OCI-LY7 (cell line): ENCODE results near the gene SND1. TPM values are rescaled to one million over a fixed set of nuclear protein-coding genes. Genes with fewer than 3 reads are reported as not detected.

Experiments used
- BruUV-seq: library from RNA; stranded (reverse); fragments of 400-500 nt; replicated peaks from 2 replicates; lab custom pipeline; 2021; lab: Mats Ljungman, UMichigan
- CTCF ChIA-PET: fragments of 300-600 bp; sonication (Branson Sonifier 250); formaldehyde crosslinking; loops from one replicate; lab custom pipeline; 2022; ENCODE audit warnings: antibody characterized with exemption; ENCODE audit not compliant: unreplicated experiment; lab: Charles Lee
- POLR2A ChIA-PET: fragments of 300-600 bp; sonication (Branson Sonifier 250); formaldehyde crosslinking; loops from one replicate; lab custom pipeline; 2022; ENCODE audit warnings: antibody characterized with exemption; lab: Charles Lee
- DNase-seq: peaks from one replicate; pipeline ENCODE4 v3.0.0-alpha.2; 2015; ENCODE audit warnings: low spot score
- H2AFZ ChIP-seq: fragments of 200-600 bp; sonication (generic), shearing (Covaris generic); 2 replicates; pipeline ENCODE4 v1.6.1; 2014; ENCODE audit warnings: mild to moderate bottlenecking, antibody characterized with exemption, low read length, moderate library complexity
- H3K27ac ChIP-seq: fragments of 200-600 bp; sonication (generic); 2 replicates; pipeline ENCODE4 v1.5.1; 2014; ENCODE audit warnings: mixed run types, low read depth, mild to moderate bottlenecking, moderate library complexity, low read length, inconsistent platforms; ENCODE audit not compliant: poor library complexity, severe bottlenecking
- H3K36me3 ChIP-seq: fragments of 200-600 bp; sonication (generic); 2 replicates; pipeline ENCODE4 v1.6.1; 2014; ENCODE audit warnings: mild to moderate bottlenecking, antibody characterized with exemption, low read length, moderate library complexity, mixed read lengths; ENCODE audit not compliant: insufficient read depth
- H3K4me1 ChIP-seq: fragments of 200-600 bp; sonication (generic); 2 replicates; pipeline ENCODE4 v1.5.1; 2014; ENCODE audit warnings: mild to moderate bottlenecking, low read length; ENCODE audit not compliant: insufficient read depth, poor library complexity, severe bottlenecking
- H3K4me2 ChIP-seq: fragments of 200-600 bp; sonication (generic); 2 replicates; pipeline ENCODE4 v1.6.1; 2014; ENCODE audit warnings: mild to moderate bottlenecking, low read length
- H3K4me3 ChIP-seq: fragments of 200-600 bp; sonication (generic); 2 replicates; pipeline ENCODE4 v1.5.1; 2014; ENCODE audit warnings: mild to moderate bottlenecking, low read depth, low read length; ENCODE audit not compliant: poor library complexity, severe bottlenecking
- H3K79me2 ChIP-seq: fragments of 200-600 bp; sonication (generic); 2 replicates; pipeline ENCODE4 v1.6.1; 2016; ENCODE audit warnings: low read depth, mild to moderate bottlenecking, low read length, moderate library complexity, mixed read lengths; ENCODE audit not compliant: insufficient read depth
- H3K9me2 ChIP-seq: fragments of 200-600 bp; sonication (generic); 2 replicates; pipeline ENCODE4 v1.6.1; 2016; ENCODE audit warnings: mild to moderate bottlenecking, low read length, mixed read lengths; ENCODE audit not compliant: insufficient read depth
- H3K9me3 ChIP-seq: fragments of 200-600 bp; sonication (generic); 2 replicates; pipeline ENCODE4 v1.6.1; 2014; ENCODE audit warnings: mild to moderate bottlenecking, mixed run types, low read length, mixed read lengths
- H4K20me1 ChIP-seq: fragments of 200-600 bp; sonication (generic); 2 replicates; pipeline ENCODE4 v1.6.1; 2014; ENCODE audit warnings: mild to moderate bottlenecking, antibody characterized with exemption, low read length, moderate library complexity, mixed read lengths; ENCODE audit not compliant: insufficient read depth
- EZH2phosphoT487 ChIP-seq: fragments of 200-600 bp; sonication (generic); IDR thresholded peaks from 2 replicates; pipeline ENCODE4 v1.6.1; 2018; ENCODE audit warnings: low read depth, borderline replicate concordance, mild to moderate bottlenecking, mixed run types, antibody characterized with exemption, low read length, moderate library complexity, mixed read lengths
- intact Hi-C: fragments of 100-400 bp; cut with micrococcal nuclease; formaldehyde crosslinking; loops from one replicate; pipeline ENCODE4 v1.10.0; 2022; ENCODE audit not compliant: unreplicated experiment
- total RNA-seq, 2 experiments: library from RNA; depleted of rRNA in 1 of 2; stranded (reverse); fragments of >200 nt in 1 of 2; shearing (Covaris generic) in 1 of 2; gene quantifications; 2 replicates each; pipeline ENCODE4 v1.2.3, GENCODE V29; 2014 to 2022
- TF ChIP-seq, protein P1 (sequence below): fragments of 200-600 bp; sonication (generic); conservative IDR thresholded peaks from 2 replicates; pipeline ENCODE4 v1.5.1; 2014; ENCODE audit warnings: mild to moderate bottlenecking, antibody characterized with exemption, low read length, moderate library complexity, mixed read lengths

SND1 gene
- total RNA-seq, 2 experiments from 2014 or later: 111 to 221 TPM

DNA sequence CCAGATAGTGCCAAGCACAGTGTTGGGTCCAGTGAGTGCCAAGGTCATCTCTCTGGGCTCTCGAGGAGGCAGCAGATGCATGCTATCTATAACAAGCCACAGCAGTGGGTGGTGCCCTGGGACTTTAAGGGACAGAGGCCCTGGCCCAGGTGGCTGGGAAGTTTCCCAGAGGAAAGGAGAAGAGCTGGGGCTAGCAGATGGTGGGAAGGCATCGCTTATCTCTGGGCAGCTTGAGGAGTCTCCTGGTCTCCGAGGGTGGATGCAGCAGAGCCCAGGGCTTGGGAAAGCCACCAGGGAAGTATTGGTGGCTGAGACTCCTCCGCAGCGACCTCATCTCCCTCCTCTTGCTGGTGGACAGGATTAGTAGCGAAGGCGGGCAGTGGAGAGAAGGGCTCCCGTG, 442.7 kb downstream of the SND1 start:
- H4K20me1 ChIP-seq: no peaks in the 10 kb centered on the region
- no peak overlapping the region for H3K4me2 ChIP-seq
- H3K9me2 ChIP-seq: no peaks in the 10 kb centered on the region
- peaks cover 9% of the 10 kb centered on the region for H3K4me1 ChIP-seq
- H3K4me3 ChIP-seq: no peak overlapping the region
- no peak for TF ChIP-seq EZH2phosphoT487
- TF ChIP-seq, protein P1, sequence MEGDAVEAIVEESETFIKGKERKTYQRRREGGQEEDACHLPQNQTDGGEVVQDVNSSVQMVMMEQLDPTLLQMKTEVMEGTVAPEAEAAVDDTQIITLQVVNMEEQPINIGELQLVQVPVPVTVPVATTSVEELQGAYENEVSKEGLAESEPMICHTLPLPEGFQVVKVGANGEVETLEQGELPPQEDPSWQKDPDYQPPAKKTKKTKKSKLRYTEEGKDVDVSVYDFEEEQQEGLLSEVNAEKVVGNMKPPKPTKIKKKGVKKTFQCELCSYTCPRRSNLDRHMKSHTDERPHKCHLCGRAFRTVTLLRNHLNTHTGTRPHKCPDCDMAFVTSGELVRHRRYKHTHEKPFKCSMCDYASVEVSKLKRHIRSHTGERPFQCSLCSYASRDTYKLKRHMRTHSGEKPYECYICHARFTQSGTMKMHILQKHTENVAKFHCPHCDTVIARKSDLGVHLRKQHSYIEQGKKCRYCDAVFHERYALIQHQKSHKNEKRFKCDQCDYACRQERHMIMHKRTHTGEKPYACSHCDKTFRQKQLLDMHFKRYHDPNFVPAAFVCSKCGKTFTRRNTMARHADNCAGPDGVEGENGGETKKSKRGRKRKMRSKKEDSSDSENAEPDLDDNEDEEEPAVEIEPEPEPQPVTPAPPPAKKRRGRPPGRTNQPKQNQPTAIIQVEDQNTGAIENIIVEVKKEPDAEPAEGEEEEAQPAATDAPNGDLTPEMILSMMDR: no peak
- CTCF ChIA-PET: no interaction called here
- POLR2A ChIA-PET: no interaction called here
- H3K79me2 ChIP-seq: no peaks in the 10 kb centered on the region
- H2AFZ ChIP-seq: no peak overlapping the region
- no peak for DNase-seq
- intact Hi-C loops: no loop called here
- no peaks in the 10 kb centered on the region for H3K9me3 ChIP-seq
- H3K36me3 ChIP-seq: peaks cover 37% of the 10 kb centered on the region; the same call in 1 of the 2 replicates
- no TSS peak for BruUV-seq
- no peak overlapping the region for H3K27ac ChIP-seq

DNA sequence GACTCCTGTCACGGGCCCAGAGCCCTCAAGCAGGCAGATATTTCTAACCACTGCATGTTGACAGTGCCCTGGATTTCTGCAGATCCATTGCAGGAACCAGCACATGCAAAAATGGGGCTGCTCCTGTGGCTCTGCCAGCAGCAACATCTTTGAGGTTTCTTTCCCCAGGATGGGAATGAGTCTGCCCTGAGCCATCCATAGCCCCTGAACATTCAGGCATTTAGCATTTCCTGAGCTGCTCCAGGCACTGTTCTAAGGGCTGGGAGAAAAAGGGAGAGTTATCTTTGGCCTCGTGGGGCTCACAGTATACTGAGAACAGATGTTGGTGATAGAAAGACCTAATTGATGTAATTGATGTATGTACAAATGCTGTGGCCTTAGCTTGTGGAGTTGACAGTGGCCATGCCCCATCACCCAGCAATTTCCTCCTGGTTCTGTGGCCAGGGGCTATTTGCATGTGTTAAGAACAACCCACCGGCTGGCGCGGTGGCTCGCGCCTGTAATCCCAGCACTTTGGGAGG, 445.3 kb downstream of the SND1 start:
- H4K20me1 ChIP-seq: no peaks in the 10 kb centered on the region
- no peak overlapping the region for H3K4me2 ChIP-seq
- BruUV-seq: no TSS peak
- no peaks in the 10 kb centered on the region for H3K9me3 ChIP-seq
- no peak overlapping the region for H3K27ac ChIP-seq
- no peaks in the 10 kb centered on the region for H3K79me2 ChIP-seq
- H3K4me1 ChIP-seq: peaks cover 12% of the 10 kb centered on the region
- no peak overlapping the region for H2AFZ ChIP-seq
- H3K4me3 ChIP-seq: no peak overlapping the region
- H3K36me3 ChIP-seq: peaks cover 18% of the 10 kb centered on the region; the same call in 1 of the 2 replicates
- POLR2A ChIA-PET: interaction anchor here (1.5 kb wide), 1 partner anchor 20 kb away, joined by 4 read pairs; no protein-coding TSS in a partner anchor
- intact Hi-C loops: no loop called here
- TF ChIP-seq, protein P1: no peak
- TF ChIP-seq EZH2phosphoT487: no peak
- no peaks in the 10 kb centered on the region for H3K9me2 ChIP-seq
- CTCF ChIA-PET: no interaction called here
- DNase-seq: no peak

GRCh38 chr7:128098629-128099028, 446.6 kb downstream of the SND1 start:
- intact Hi-C loops: no loop called here
- H3K4me2 ChIP-seq: no peak overlapping the region
- H3K9me2 ChIP-seq: no peaks in the 10 kb centered on the region
- no peaks in the 10 kb centered on the region for H3K79me2 ChIP-seq
- no peaks in the 10 kb centered on the region for H4K20me1 ChIP-seq
- H2AFZ ChIP-seq: no peak overlapping the region
- CTCF ChIA-PET: interaction anchor here (0.6 kb wide), 1 partner anchor 36 kb away, joined by 3 read pairs; no protein-coding TSS in a partner anchor
- H3K4me1 ChIP-seq: peaks cover 16% of the 10 kb centered on the region
- DNase-seq: no peak
- no peak for TF ChIP-seq EZH2phosphoT487
- TF ChIP-seq, protein P1: no peak
- H3K9me3 ChIP-seq: no peaks in the 10 kb centered on the region
- peaks cover 6% of the 10 kb centered on the region; the same call in 1 of the 2 replicates for H3K36me3 ChIP-seq
- BruUV-seq: no TSS peak
- POLR2A ChIA-PET: no interaction called here
- no peak overlapping the region for H3K27ac ChIP-seq
- no peak overlapping the region for H3K4me3 ChIP-seq
